Liver (tissue), 9 donors: ENCODE data around the gene CLIP1. TPM values are rescaled to one million over a fixed set of nuclear protein-coding genes. Genes with fewer than 3 reads are reported as not detected.

Source experiments
- DNase-seq: peaks from one replicate; pipeline ENCODE4 v3.0.0-alpha.2; 2017; ENCODE audit warnings: low spot score
- H3K27ac ChIP-seq, 2 donors: one replicate each; pipeline ENCODE4 v1.7.0; 2013; ENCODE audit warnings: inconsistent platforms in 2 of 2, low read length in 2 of 2, control low read depth in 1 of 2, low read depth in 1 of 2, mild to moderate bottlenecking in 1 of 2
- H3K27me3 ChIP-seq, 4 donors: one replicate each; pipeline versions ENCODE4 v1.6.1 to v1.7.0; 2013; ENCODE audit warnings: low read length in 3 of 4, inconsistent platforms in 1 of 4, mild to moderate bottlenecking in 1 of 4, moderate library complexity in 1 of 4; ENCODE audit not compliant: control insufficient read depth in 4 of 4, insufficient read depth in 4 of 4
- H3K36me3 ChIP-seq, 4 donors: one replicate each; pipeline versions ENCODE4 v1.6.1 to v1.7.0; 2013; ENCODE audit warnings: low read length in 3 of 4, mild to moderate bottlenecking in 3 of 4, low read depth in 1 of 4, moderate library complexity in 1 of 4; ENCODE audit not compliant: control insufficient read depth in 4 of 4, insufficient read depth in 3 of 4
- H3K4me1 ChIP-seq, 4 donors: one replicate each; pipeline versions ENCODE4 v1.6.1 to v1.7.0; 2013; ENCODE audit warnings: low read length in 3 of 4, mild to moderate bottlenecking in 3 of 4, moderate library complexity in 1 of 4; ENCODE audit not compliant: control insufficient read depth in 4 of 4, insufficient read depth in 4 of 4
- H3K4me3 ChIP-seq, 3 donors: one replicate each; pipeline versions ENCODE4 v1.6.1 to v1.7.0; 2013; ENCODE audit warnings: low read length in 3 of 3, control low read depth in 1 of 3, low read depth in 1 of 3, mild to moderate bottlenecking in 1 of 3
- H3K9ac ChIP-seq, 2 donors: one replicate each; pipeline ENCODE4 v1.7.0; 2013; ENCODE audit warnings: low read length in 2 of 2, mild to moderate bottlenecking in 2 of 2, moderate library complexity in 2 of 2, control low read depth in 1 of 2, low read depth in 1 of 2
- H3K9me3 ChIP-seq, 4 donors: one replicate each; pipeline versions ENCODE4 v1.6.1 to v1.7.0; 2013; ENCODE audit warnings: low read length in 3 of 4; ENCODE audit not compliant: control insufficient read depth in 4 of 4
- EGR1 ChIP-seq, 2 donors: IDR thresholded peaks; 2 replicates each; pipeline ENCODE4 v1.6.1; 2016 to 2018; ENCODE audit warnings: antibody characterized with exemption in 2 of 2, low read depth in 2 of 2
- FOXA2 ChIP-seq: IDR thresholded peaks from 2 replicates; pipeline ENCODE4 v1.6.1; 2016; ENCODE audit warnings: antibody characterized with exemption
- GABPA ChIP-seq, 2 donors: IDR thresholded peaks in 1 of 2; conservative IDR thresholded peaks in 1 of 2; 2 replicates each; pipeline ENCODE4 v1.6.1; 2016; ENCODE audit warnings: antibody characterized with exemption in 2 of 2, mild to moderate bottlenecking in 1 of 2, moderate library complexity in 1 of 2
- HNF4A ChIP-seq, 2 donors: conservative IDR thresholded peaks; 2 replicates each; pipeline ENCODE4 v1.6.1; 2016; ENCODE audit warnings: antibody characterized with exemption in 2 of 2, mild to moderate bottlenecking in 2 of 2
- HNF4G ChIP-seq: IDR thresholded peaks from 2 replicates; pipeline ENCODE4 v1.6.1; 2016; ENCODE audit warnings: antibody characterized with exemption
- JUND ChIP-seq, 2 donors: IDR thresholded peaks; 2 replicates each; pipeline ENCODE4 v1.6.1; 2016; ENCODE audit warnings: antibody characterized with exemption in 2 of 2
- NR2F2 ChIP-seq: IDR thresholded peaks from 2 replicates; pipeline ENCODE4 v1.6.1; 2016; ENCODE audit warnings: antibody characterized with exemption
- RAD21 ChIP-seq, 2 donors: IDR thresholded peaks; 2 replicates each; pipeline ENCODE4 v1.6.1; 2016; ENCODE audit warnings: antibody characterized with exemption in 2 of 2, mild to moderate bottlenecking in 2 of 2
- RXRA ChIP-seq, 2 donors: IDR thresholded peaks; 2 replicates each; pipeline ENCODE4 v1.6.1; 2017 to 2018; ENCODE audit warnings: antibody characterized with exemption in 2 of 2, mild to moderate bottlenecking in 1 of 2
- SP1 ChIP-seq: IDR thresholded peaks from 2 replicates; pipeline ENCODE4 v1.6.1; 2018; ENCODE audit warnings: antibody characterized with exemption, mild to moderate bottlenecking
- YY1 ChIP-seq: IDR thresholded peaks from 2 replicates; pipeline ENCODE4 v1.6.1; 2016; ENCODE audit warnings: antibody characterized with exemption, mild to moderate bottlenecking
- WGBS: extraction: QIAGEN DNeasy Blood & Tissue Kit; methylation state at CpG from one replicate; pipeline ENCODE4 v1.1.7; 2013; 5-methylcytosine and 5-hydroxymethylcytosine counted together
- polyA plus RNA-seq, 2 donors: library from polyadenylated mRNA; stranded (reverse) in 1 of 2; unstranded in 1 of 2; fragments of 200-250 nt in 1 of 2; fragments of >200 nt in 1 of 2; fragmentation: Nextera tagmentation in 1 of 2; extraction: Ambion mirVana in 1 of 2; gene quantifications; one replicate each; pipeline versions ENCODE4 v1.2.1 to v1.2.3, GENCODE V29; 2013 to 2015
- total RNA-seq, 2 donors: library from RNA; depleted of rRNA; stranded (reverse); fragments of >200 nt; gene quantifications; one replicate each; pipeline ENCODE4 v1.2.3, GENCODE V29; 2014
- TF ChIP-seq, protein P1 (sequence below): IDR thresholded peaks from 2 replicates; pipeline ENCODE4 v1.6.1; 2016; ENCODE audit warnings: antibody characterized with exemption, mild to moderate bottlenecking
- TF ChIP-seq, protein P2 (sequence below): IDR thresholded peaks from 2 replicates; pipeline ENCODE4 v1.6.1; 2016; ENCODE audit warnings: antibody characterized with exemption
- TF ChIP-seq, protein P3 (sequence below): fragments of 150-350 bp; IDR thresholded peaks from 2 replicates; pipeline ENCODE4 v1.5.1; 2017; ENCODE audit warnings: improper control_type of control experiment, low read depth, low read length; ENCODE audit not compliant: missing input control
- TF ChIP-seq, protein P4 (sequence below): IDR thresholded peaks from 2 replicates; pipeline ENCODE4 v1.6.1; 2016; ENCODE audit warnings: antibody characterized with exemption
- TF ChIP-seq, protein P5 (sequence below): IDR thresholded peaks from 2 replicates; pipeline ENCODE4 v1.6.1; 2016; ENCODE audit warnings: antibody characterized with exemption
- donor health status: healthy.
- donor health status: healthy.
- donor health status: healthy.
- donor health status: healthy.
- donor health status: healthy.

Gene CLIP1
- total and polyA plus RNA-seq, 4 donors: 13.0 to 41.9 (median 26.0) TPM

DNA sequence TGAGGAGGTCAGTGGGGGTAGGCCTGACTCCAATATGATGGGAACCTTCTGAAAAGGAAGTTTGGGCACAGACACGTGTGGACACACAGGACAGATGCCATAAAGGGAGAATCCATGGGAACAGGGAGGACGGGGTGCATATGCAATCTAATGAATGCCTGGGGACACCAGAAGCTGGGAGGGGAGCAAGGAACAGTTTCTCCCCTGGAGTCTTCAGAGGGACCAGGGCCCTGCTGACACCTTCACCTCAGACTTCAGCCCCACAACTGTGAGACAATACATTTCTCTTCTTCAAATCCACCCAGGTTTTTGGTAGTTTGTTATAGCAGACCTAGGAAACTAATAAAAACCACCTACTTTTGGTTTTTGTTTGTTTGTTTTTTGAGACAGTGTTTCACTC lies 35.2 kb upstream of the CLIP1 start:
- TF ChIP-seq YY1 (no peak), RAD21 (IDR thresholded peaks at IDR 0.05) (no peak), HNF4A (conservative IDR thresholded peaks at IDR 0.05) (no peak), NR2F2 (no peak), RXRA (IDR thresholded peaks at IDR 0.05) (no peak), SP1 (no peak), EGR1 (IDR thresholded peaks at IDR 0.05; ENCODE audit: low read depth in 2 of 2) (no peak), HNF4G (no peak), GABPA (IDR thresholded peaks at IDR 0.05 in 1 of 2, conservative IDR thresholded peaks at IDR 0.05 in 1 of 2) (no peak)
- TF ChIP-seq, protein P1, sequence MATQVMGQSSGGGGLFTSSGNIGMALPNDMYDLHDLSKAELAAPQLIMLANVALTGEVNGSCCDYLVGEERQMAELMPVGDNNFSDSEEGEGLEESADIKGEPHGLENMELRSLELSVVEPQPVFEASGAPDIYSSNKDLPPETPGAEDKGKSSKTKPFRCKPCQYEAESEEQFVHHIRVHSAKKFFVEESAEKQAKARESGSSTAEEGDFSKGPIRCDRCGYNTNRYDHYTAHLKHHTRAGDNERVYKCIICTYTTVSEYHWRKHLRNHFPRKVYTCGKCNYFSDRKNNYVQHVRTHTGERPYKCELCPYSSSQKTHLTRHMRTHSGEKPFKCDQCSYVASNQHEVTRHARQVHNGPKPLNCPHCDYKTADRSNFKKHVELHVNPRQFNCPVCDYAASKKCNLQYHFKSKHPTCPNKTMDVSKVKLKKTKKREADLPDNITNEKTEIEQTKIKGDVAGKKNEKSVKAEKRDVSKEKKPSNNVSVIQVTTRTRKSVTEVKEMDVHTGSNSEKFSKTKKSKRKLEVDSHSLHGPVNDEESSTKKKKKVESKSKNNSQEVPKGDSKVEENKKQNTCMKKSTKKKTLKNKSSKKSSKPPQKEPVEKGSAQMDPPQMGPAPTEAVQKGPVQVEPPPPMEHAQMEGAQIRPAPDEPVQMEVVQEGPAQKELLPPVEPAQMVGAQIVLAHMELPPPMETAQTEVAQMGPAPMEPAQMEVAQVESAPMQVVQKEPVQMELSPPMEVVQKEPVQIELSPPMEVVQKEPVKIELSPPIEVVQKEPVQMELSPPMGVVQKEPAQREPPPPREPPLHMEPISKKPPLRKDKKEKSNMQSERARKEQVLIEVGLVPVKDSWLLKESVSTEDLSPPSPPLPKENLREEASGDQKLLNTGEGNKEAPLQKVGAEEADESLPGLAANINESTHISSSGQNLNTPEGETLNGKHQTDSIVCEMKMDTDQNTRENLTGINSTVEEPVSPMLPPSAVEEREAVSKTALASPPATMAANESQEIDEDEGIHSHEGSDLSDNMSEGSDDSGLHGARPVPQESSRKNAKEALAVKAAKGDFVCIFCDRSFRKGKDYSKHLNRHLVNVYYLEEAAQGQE: no peak
- TF ChIP-seq, protein P2, sequence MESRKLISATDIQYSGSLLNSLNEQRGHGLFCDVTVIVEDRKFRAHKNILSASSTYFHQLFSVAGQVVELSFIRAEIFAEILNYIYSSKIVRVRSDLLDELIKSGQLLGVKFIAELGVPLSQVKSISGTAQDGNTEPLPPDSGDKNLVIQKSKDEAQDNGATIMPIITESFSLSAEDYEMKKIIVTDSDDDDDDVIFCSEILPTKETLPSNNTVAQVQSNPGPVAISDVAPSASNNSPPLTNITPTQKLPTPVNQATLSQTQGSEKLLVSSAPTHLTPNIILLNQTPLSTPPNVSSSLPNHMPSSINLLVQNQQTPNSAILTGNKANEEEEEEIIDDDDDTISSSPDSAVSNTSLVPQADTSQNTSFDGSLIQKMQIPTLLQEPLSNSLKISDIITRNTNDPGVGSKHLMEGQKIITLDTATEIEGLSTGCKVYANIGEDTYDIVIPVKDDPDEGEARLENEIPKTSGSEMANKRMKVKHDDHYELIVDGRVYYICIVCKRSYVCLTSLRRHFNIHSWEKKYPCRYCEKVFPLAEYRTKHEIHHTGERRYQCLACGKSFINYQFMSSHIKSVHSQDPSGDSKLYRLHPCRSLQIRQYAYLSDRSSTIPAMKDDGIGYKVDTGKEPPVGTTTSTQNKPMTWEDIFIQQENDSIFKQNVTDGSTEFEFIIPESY: no peak
- TF ChIP-seq, protein P3, sequence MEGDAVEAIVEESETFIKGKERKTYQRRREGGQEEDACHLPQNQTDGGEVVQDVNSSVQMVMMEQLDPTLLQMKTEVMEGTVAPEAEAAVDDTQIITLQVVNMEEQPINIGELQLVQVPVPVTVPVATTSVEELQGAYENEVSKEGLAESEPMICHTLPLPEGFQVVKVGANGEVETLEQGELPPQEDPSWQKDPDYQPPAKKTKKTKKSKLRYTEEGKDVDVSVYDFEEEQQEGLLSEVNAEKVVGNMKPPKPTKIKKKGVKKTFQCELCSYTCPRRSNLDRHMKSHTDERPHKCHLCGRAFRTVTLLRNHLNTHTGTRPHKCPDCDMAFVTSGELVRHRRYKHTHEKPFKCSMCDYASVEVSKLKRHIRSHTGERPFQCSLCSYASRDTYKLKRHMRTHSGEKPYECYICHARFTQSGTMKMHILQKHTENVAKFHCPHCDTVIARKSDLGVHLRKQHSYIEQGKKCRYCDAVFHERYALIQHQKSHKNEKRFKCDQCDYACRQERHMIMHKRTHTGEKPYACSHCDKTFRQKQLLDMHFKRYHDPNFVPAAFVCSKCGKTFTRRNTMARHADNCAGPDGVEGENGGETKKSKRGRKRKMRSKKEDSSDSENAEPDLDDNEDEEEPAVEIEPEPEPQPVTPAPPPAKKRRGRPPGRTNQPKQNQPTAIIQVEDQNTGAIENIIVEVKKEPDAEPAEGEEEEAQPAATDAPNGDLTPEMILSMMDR: no peak
- TF ChIP-seq, protein P4, sequence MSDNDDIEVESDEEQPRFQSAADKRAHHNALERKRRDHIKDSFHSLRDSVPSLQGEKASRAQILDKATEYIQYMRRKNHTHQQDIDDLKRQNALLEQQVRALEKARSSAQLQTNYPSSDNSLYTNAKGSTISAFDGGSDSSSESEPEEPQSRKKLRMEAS: no peak
- TF ChIP-seq, protein P5, sequence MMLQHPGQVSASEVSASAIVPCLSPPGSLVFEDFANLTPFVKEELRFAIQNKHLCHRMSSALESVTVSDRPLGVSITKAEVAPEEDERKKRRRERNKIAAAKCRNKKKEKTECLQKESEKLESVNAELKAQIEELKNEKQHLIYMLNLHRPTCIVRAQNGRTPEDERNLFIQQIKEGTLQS: no peak
- Histone ChIP-seq H3K4me1 (no peaks in the 10 kb centered on the region), H3K27ac (no peak overlapping the region), H3K4me3 (no peak overlapping the region), H3K27me3 (no peaks in the 10 kb centered on the region), H3K9me3 (no peaks in the 10 kb centered on the region), H3K9ac (no peak overlapping the region), H3K36me3 (no peaks in the 10 kb centered on the region)
- DNase-seq: no peak
- 84% methylated on average over 2 of the region's 2 CpGs for WGBS

DNA sequence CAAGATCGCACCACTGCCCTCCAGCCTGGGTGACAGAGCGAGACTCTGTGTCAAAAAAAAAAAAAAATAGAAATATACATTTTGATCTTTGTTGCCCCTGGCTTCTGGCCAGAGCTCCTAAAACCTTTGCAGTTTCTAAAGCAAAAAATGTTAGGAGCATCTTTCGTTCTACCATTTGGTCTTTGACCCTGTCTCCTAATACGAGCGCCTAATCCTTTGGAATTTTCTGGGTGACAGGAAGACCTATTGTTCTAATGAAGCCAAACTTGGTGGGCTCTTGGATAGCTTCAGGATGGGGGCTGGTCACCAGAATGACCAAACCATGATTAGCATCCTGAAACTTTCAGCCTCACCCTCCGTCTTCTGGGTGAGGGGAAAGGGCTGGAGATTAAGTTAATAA lies 32.3 kb upstream of the CLIP1 start:
- H3K27me3 ChIP-seq: no peaks in the 10 kb centered on the region
- no peak for DNase-seq
- H3K36me3 ChIP-seq: no peaks in the 10 kb centered on the region
- H3K9ac ChIP-seq: no peak overlapping the region
- no peaks in the 10 kb centered on the region for H3K9me3 ChIP-seq
- 73% methylated on average over 6 of the region's 6 CpGs for WGBS
- no peak overlapping the region for H3K4me3 ChIP-seq
- no peaks in the 10 kb centered on the region for H3K4me1 ChIP-seq
- H3K27ac ChIP-seq: no peak overlapping the region
- TF ChIP-seq JUND (IDR thresholded peaks at IDR 0.05) (no peak), GABPA (IDR thresholded peaks at IDR 0.05 in 1 of 2, conservative IDR thresholded peaks at IDR 0.05 in 1 of 2) (no peak), YY1 (no peak), FOXA2 (no peak), HNF4G (no peak), SP1 (no peak), NR2F2 (no peak), RAD21 (IDR thresholded peaks at IDR 0.05) (no peak), HNF4A (conservative IDR thresholded peaks at IDR 0.05) (no peak)
- TF ChIP-seq, protein P5: no peak
- TF ChIP-seq, protein P3: no peak
- TF ChIP-seq, protein P1: no peak
- TF ChIP-seq, protein P4: no peak
